GM18505 (cell line): ENCODE data around the gene MGRN1.
"Not testable (repeated sequence)": the region's sequence is repeated elsewhere in the genome, so short reads cannot be mapped to it uniquely, and the experiment has no call there.

Source experiments
- ATAC-seq: cut with Tn5 transposase; IDR thresholded peaks from one replicate; pipeline ENCODE4 v1.9.1; 2021; ENCODE audit not compliant: unreplicated experiment
- POLR2A ChIP-seq: IDR thresholded peaks from 4 replicates; pipeline ENCODE4 v1.6.1; 2011; ENCODE audit warnings: borderline replicate concordance; ENCODE audit not compliant: insufficient read depth, insufficient read length; ENCODE audit errors: extremely low read depth

MGRN1 gene

DNA sequence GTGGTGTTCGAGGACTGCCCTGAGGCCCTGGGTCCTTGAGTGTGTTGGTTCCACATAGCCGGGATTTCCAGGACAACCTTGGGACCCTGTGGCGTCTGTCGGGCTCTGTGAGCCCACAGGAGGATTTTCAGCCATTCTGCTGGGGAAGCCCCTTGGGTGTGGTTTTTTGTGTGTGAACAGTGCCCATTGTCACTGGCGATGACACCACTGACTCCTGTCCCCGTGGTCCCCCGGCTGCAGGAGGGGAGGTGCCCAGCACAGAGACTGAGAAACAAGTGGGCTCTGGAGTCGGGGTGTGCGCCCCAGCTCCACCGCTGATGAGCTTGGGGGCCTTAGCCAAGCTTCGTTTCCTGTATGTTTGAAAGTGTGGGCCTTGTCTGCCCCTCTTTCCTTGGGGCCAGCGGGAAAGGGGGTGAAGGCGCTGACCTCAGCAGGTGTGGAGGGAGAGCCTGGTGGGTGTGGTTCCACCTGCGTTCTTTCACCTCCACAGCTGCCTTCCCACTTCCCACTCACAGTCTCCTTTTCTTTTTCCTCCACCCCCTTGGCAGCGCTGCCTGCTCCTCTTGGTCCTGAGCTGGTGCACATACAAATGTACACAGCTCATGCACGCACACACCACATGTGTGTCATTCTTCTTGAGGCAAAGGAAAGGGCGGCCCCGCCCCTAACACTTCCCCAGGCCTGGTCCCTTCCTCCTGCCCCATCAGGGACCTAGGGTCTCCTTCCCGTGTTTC is 16.1 kb downstream of the MGRN1 start:
- no peak for TF ChIP-seq POLR2A
- ATAC-seq, result no peak

DNA sequence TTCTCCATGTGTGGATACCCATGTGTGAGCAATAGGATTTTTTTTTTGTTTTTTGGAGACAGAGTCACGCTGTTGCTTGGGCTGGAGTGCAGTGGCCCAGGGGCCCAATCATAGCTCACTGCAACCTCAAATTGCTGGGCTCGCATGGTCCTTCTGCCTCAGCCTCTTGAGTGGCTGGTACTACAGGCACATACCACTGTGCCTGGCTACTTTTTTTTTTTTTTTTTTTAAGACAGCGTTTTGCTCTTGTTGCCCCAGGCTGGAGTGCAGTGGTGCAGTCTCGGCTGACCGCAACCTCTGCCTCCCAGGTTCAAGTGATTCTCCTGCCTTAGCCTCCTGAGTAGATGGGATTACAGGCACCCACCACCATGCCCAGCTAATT is 16.7 kb downstream of the MGRN1 start:
- TF ChIP-seq POLR2A, result no peak
- ATAC-seq, result no peak

DNA sequence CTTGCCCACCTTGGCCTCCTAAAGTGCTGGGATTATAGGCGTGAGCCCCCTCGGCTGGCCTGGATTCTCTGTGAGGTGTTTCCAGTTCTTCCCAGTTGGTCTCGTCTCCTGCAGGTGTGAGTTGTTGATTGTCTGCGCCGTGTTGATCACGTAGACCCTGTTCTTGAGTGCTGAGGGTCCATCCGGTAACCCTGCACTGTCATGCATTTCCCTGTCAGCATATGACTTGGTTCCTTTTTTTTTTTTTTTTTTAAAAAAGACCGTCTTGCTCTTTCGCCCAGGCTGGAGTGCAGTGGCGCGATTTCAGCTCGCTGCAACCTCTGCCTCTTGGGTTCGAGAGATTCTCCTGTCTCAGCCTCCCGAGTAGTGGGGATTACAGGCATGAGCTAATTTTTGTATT is 17.3 kb downstream of the MGRN1 start:
- TF ChIP-seq POLR2A, result no peak
- no peak for ATAC-seq

DNA sequence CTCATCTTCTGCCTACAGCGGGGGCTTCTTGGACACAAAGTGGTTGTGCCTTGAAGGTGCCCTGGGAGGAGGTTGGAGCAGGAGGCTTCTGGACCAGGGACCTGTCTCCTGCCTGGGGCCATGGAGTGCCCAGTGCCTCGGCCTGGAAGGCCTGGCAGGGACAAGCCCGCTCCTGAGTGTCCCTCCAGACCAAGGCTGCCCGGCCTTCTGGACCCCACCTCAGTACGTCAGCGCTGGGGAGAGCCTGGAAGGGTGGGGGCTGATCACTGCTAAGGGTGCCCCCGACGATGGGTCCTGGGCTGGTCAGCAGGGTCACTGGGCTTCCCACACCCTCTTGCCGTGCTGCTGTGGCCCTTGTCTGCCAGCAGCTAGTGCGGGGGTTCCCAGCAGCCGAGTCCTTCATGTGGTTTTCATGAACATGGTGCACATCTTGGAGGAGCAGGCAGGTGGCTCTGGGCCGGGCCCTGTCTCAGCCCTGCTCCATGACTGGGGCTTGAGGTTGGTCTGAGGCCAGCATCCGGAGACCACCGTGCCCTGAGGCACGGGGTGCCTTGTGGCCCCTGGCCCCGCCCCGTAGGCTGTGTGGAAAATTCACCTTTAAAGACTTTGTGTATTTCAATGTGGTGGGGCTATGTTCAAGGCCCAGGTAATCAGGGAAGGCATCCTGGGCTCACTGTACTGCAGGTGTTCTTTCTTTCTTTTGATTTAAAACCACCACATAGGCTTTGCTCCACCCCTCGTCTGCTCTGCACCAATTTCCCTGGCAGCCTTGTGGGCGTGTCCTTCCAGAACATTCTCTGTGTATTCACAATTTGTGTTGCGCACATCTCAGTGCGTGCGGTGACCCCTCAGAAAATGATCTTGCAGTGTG is 22.4 kb downstream of the MGRN1 start:
- no peak for ATAC-seq
- no peak for TF ChIP-seq POLR2A

DNA sequence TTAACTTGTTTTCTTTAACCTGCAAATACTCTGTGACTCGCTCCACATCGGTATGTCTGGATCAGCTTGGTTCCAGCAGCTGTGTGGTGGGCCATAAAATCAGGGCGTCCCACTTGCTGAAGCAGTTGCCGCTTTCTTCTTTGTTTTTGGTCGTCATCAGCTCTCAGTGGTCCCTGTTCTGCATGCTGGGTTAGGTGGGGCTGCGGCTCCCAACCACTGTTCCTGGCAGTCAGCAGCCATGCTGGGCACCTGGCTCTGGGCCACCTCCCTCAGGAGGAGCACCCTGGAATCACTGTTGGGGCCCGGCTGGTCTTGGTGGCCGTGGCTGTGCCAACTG is 23.0 kb downstream of the MGRN1 start:
- no peak for ATAC-seq
- TF ChIP-seq POLR2A, result no peak

DNA sequence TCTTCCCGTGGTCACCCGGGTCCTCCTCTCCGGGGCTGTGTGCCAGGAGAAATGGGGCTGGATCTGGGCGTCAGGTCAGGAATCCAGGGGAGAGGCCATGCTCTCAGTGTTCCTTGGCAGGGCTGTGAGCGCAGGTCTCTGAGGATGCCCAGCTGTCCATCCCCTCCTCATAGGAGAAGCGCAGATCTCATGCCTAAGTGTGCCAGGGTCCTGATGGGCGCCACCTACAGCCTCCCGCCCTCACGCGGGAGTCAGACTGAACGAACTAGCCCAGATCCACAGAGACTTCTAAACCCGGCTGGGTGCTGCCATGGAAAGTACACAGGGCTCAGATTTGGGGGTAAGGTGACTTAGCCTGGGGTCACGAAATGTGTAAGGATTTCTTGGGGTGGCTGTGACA is 24.3 kb downstream of the MGRN1 start:
- no peak for TF ChIP-seq POLR2A
- no peak for ATAC-seq

DNA sequence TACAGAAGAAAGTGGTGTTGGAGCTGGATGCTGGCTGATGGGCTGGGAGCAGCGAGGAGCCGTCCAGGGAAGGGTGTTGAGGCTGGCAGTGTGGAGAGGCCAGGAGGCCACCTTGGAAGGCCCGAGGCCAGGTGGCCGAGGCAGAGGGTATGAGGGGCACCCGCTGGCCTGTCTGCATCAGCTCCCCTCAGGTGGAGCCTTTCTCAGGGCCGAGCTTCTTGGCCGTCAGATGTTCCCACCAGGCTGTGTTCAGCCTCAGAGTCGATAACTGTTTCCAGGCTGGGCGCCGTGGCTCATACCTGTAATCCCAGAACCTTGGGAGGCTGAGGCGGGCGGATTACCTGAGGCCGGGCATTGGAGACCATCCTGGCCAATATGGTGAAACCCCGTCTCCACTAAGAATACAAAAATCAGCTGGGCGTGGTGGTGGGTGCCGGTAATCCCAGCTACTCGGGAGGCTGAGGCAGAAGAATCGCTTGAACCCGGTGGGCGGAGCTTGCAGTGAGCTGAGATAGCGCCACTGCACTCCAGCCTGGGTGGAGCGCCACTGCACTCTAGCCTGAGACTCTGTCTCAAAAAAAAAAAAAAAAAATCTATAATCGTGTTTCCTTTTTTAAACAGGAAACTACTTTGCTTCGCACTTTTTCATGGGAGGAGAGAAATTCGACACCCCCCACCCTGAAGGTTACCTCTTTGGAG is 25.3 kb downstream of the MGRN1 start:
- no peak for TF ChIP-seq POLR2A

DNA sequence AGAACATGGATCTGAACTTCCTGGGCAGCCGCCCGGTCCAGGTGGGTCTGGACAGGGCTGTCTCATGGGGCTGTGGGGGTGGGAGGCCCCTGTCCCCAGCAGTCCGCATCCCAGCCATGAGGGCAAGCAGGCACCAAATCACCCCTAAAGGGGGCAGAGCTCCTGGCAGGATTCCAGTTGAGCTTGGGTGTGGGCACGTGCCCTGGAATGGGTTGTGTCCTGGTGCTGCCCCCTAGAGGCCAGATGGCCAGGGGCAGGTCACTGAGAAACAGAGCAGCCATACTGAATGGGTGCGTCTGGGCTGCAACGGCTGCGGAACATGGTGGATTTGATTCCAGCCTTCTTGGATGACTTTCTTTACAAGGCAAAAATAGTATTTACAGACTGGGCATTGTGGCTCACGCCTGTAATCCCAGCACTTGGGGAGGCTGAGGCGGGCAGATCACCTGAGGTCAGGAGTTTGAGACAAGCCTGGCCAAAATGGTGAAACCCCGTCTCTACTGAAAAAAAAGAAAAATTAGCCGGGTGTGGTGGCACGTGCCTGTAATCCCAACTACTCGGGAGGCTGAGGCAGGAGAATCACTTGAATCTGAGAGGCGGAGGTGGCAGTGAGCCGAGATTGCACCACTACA is 25.9 kb downstream of the MGRN1 start:
- ATAC-seq, result not testable (repeated sequence)

More for the DNA sequence above, 25.3 kb downstream of the MGRN1 start:
- no peak for ATAC-seq

DNA sequence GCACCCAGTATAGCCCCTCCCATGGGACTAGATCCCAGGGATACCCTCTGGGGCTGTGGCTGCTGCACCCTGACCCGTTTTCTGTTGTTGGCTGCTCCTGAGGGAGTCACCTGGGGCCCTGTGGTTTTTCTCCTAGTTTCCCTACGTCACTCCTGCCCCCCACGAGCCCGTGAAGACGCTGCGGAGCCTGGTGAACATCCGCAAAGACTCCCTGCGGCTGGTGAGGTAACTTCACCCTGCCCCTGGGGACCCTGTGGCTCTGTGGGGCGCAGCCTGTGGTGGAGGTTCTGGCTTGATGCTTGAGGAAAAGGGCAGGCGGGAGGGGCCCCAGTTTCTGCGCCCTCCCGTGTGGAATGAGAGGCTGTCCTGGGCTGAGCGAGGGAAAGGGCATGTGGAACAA is 27.2 kb downstream of the MGRN1 start:
- TF ChIP-seq POLR2A, result no peak
- no peak for ATAC-seq

DNA sequence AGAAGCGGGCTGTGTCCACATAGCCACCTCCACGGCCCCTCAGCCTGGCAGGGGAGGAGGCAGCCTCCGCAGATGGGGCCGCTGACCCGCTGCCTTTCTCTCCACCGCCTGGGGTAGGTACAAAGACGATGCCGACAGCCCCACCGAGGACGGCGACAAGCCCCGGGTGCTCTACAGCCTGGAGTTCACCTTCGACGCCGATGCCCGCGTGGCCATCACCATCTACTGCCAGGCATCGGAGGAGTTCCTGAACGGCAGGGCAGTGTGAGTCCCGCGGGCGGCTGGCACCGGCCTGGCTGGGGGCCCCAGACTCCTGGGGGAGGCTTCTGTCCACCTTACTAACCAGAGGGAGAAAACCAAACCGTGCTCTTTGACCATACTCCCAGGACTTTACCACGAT is 27.9 kb downstream of the MGRN1 start:
- ATAC-seq, result no peak
- TF ChIP-seq POLR2A, result no peak

DNA sequence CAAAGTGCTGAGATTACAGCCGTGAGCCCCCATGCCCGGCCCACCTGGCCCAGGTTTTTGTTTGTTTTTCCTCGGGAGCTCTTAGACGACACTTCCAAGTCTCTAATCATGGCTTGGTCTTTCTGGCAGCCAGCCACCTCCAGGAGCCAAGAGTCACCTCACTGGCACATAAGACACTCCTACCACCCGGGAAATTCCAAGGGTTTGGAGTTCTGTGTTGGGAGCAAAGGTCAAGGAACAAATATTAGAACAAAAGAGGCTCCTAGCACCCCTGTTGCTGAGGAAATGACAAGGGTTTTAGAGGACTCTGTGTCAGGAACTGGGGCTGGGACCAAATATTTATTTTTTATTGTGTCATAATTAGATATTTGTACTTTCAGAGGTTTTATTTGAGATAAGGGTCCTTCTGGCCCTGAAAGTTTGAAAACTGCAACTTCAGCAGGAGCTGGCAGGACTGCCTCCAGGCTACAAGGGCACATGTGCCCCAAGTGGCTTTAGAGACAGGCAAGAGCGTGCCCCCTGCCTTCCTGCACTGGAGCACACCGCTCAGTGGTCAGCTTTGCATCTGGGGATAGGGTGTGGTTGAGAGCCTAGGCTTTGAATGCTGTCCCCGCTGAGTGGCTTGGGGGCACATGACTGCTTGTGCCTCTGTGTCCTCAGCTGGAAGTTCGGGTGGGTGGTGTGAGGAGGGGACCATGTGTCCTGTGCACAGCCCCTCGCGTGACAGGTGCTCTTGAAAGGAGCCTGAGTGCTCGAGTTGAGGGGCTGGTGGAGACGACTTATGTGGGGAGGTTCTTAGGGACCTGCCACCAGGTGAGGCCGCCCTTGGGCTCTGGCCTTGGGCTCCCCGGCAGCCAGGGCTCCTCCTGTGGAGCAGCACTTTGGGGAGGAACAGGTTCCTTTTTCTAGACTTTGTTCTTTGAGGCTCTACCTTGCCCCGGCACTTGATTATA is 29.7 kb downstream of the MGRN1 start:
- ATAC-seq, result no peak
- TF ChIP-seq POLR2A, result no peak

DNA sequence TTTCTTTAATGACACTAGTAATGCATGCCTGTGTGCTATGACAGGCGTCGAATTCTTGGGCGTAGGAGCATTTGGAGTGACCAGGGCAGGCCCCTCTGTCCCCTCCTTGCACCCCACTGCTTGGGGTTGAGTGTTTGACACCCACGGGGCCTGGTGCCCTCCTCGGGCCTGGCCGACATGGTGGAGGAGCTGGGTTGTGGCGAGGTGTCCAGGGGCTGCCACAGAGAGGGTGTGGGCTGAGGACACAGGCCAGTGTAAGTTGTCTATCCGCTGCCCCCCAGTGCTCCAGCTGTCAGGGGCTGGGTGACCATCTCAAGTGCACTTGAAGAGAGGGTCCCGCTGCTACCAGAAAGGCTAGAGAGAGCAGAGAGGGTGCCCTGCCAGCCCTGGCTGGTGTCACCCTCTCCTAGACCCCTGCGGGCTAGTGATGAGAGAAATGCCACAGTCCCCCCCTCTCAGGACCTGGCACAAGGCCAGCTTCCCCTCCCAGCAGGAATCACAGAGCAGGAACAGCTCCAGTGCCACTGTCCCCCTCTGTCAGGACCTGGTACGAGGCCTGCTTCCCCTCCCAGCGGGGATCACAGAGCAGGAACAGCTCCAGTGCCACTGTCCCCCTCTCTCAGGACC is 30.5 kb downstream of the MGRN1 start:
- TF ChIP-seq POLR2A, result no peak
- no peak for ATAC-seq
